ENCODE data around the gene TMTC3.

The TMTC3 gene

GRCh38 chr12:88219861-88220260 lies 77.8 kb downstream of the TMTC3 start:
- Histone ChIP-seq H4K20me1 (ENCODE audit: insufficient read depth, low read length) (no peaks in the 10 kb centered on the region), H3K9ac (ENCODE audit: low read depth, low read length) (no peak overlapping the region), H3K4me2 (ENCODE audit: insufficient read depth, low read length) (no peak overlapping the region), H3K27me3 (ENCODE audit: insufficient read depth, low read length, poor library complexity) (no peaks in the 10 kb centered on the region), H3K9me3 (ENCODE audit: insufficient read depth, low read length, severe bottlenecking) (no peaks in the 10 kb centered on the region), H2AFZ (ENCODE audit: low read depth, low read length) (no peak overlapping the region), H3K4me3 (ENCODE audit: low read depth in 1 of 2, low read length in 2 of 2) (no peak overlapping the region), H3K4me1 (ENCODE audit: insufficient read depth, low read length) (no peaks in the 10 kb centered on the region), H3K79me2 (ENCODE audit: insufficient read depth, low read length) (no peaks in the 10 kb centered on the region), H3K36me3 (ENCODE audit: insufficient read depth, low read length) (no peaks in the 10 kb centered on the region), H3K27ac (ENCODE audit: low read length) (no peak overlapping the region)
- ATAC-seq (ENCODE audit: insufficient read depth, low read depth) (no peak), DNase-seq (no peak)
- TF ChIP-seq EZH2 (IDR thresholded peaks at IDR 0.05; ENCODE audit: borderline replicate concordance, low read depth, low read length, severe bottlenecking) = no peak
- TF ChIP-seq CTCF (IDR thresholded peaks at IDR 0.05; ENCODE audit: borderline replicate concordance, extremely low read depth, low read length, poor library complexity, severe bottlenecking) = no peak

DNA sequence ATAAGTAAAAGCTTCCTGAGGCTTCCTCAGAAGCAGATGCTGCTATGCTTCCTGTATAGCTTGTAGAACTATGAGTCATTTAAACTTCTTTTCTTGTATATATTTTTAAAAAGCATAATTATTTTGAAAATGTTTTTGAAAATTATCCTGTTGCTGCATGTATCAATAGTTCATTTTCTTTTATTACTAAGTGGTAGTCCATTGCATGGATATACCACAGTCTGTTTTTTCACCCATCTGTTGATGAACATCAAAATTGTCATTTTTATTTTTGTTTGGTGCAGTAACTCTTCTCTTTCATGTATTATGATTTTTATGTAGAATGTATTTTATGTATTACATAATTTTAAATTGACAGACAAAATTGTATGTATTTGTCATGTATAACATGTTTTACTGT lies 81.4 kb downstream of the TMTC3 start:
- Histone ChIP-seq H3K36me3 (ENCODE audit: insufficient read depth, low read length) (no peaks in the 10 kb centered on the region), H3K9me3 (ENCODE audit: insufficient read depth, low read length, severe bottlenecking) (no peaks in the 10 kb centered on the region), H3K4me1 (ENCODE audit: insufficient read depth, low read length) (peaks cover 6% of the 10 kb centered on the region), H3K4me2 (ENCODE audit: insufficient read depth, low read length) (no peak overlapping the region), H3K9ac (ENCODE audit: low read depth, low read length) (no peak overlapping the region), H4K20me1 (ENCODE audit: insufficient read depth, low read length) (no peaks in the 10 kb centered on the region), H3K27me3 (ENCODE audit: insufficient read depth, low read length, poor library complexity) (no peaks in the 10 kb centered on the region), H2AFZ (ENCODE audit: low read depth, low read length) (no peak overlapping the region), H3K79me2 (ENCODE audit: insufficient read depth, low read length) (no peaks in the 10 kb centered on the region), H3K27ac (ENCODE audit: low read length) (no peak overlapping the region), H3K4me3 (ENCODE audit: low read depth in 1 of 2, low read length in 2 of 2) (no peak overlapping the region)
- ATAC-seq (ENCODE audit: insufficient read depth, low read depth) (no peak), DNase-seq (no peak)
- TF ChIP-seq EZH2 (IDR thresholded peaks at IDR 0.05; ENCODE audit: borderline replicate concordance, low read depth, low read length, severe bottlenecking) (no peak), CTCF (IDR thresholded peaks at IDR 0.05; ENCODE audit: borderline replicate concordance, extremely low read depth, low read length, poor library complexity, severe bottlenecking) (no peak)

GRCh38 chr12:88225776-88226175 lies 83.7 kb downstream of the TMTC3 start:
- Histone ChIP-seq H3K9ac (ENCODE audit: low read depth, low read length) (no peak overlapping the region), H3K9me3 (ENCODE audit: insufficient read depth, low read length, severe bottlenecking) (no peaks in the 10 kb centered on the region), H3K36me3 (ENCODE audit: insufficient read depth, low read length) (no peaks in the 10 kb centered on the region), H3K79me2 (ENCODE audit: insufficient read depth, low read length) (no peaks in the 10 kb centered on the region), H3K4me2 (ENCODE audit: insufficient read depth, low read length) (no peak overlapping the region), H3K27me3 (ENCODE audit: insufficient read depth, low read length, poor library complexity) (no peaks in the 10 kb centered on the region), H3K4me3 (ENCODE audit: low read depth in 1 of 2, low read length in 2 of 2) (no peak overlapping the region), H3K4me1 (ENCODE audit: insufficient read depth, low read length) (peaks cover 6% of the 10 kb centered on the region), H3K27ac (ENCODE audit: low read length) (no peak overlapping the region), H4K20me1 (ENCODE audit: insufficient read depth, low read length) (no peaks in the 10 kb centered on the region), H2AFZ (ENCODE audit: low read depth, low read length) (no peak overlapping the region)
- DNase-seq (no peak), ATAC-seq (ENCODE audit: insufficient read depth, low read depth) (no peak)
- TF ChIP-seq EZH2 (IDR thresholded peaks at IDR 0.05; ENCODE audit: borderline replicate concordance, low read depth, low read length, severe bottlenecking) (no peak), CTCF (IDR thresholded peaks at IDR 0.05; ENCODE audit: borderline replicate concordance, extremely low read depth, low read length, poor library complexity, severe bottlenecking) (no peak)

GRCh38 chr12:88227263-88227662 lies 85.2 kb downstream of the TMTC3 start:
- peak; percentile 48; the same call in 2 of the 3 replicates for ATAC-seq (ENCODE audit: insufficient read depth, low read depth)
- peak overlapping the region; percentile 64 for H2AFZ ChIP-seq (ENCODE audit: low read depth, low read length)

More at GRCh38 chr12:88227263-88227662, 85.2 kb downstream of the TMTC3 start:
- Histone ChIP-seq H4K20me1 (ENCODE audit: insufficient read depth, low read length) (no peaks in the 10 kb centered on the region), H3K4me2 (ENCODE audit: insufficient read depth, low read length) (no peak overlapping the region), H3K79me2 (ENCODE audit: insufficient read depth, low read length) (no peaks in the 10 kb centered on the region), H3K9ac (ENCODE audit: low read depth, low read length) (no peak overlapping the region), H3K4me1 (ENCODE audit: insufficient read depth, low read length) (peaks cover 6% of the 10 kb centered on the region), H3K36me3 (ENCODE audit: insufficient read depth, low read length) (no peaks in the 10 kb centered on the region), H3K4me3 (ENCODE audit: low read depth in 1 of 2, low read length in 2 of 2) (no peak overlapping the region), H3K9me3 (ENCODE audit: insufficient read depth, low read length, severe bottlenecking) (no peaks in the 10 kb centered on the region), H3K27me3 (ENCODE audit: insufficient read depth, low read length, poor library complexity) (no peaks in the 10 kb centered on the region), H3K27ac (ENCODE audit: low read length) (no peak overlapping the region)
- DNase-seq = peak; percentile 17
- TF ChIP-seq CTCF (IDR thresholded peaks at IDR 0.05; ENCODE audit: borderline replicate concordance, extremely low read depth, low read length, poor library complexity, severe bottlenecking) (no peak), EZH2 (IDR thresholded peaks at IDR 0.05; ENCODE audit: borderline replicate concordance, low read depth, low read length, severe bottlenecking) (no peak)

Data from DND-41 (cell line).